ENCODE data around the gene FDX2.
A peak's percentile ranks its signal among the peaks of the same experiment; 100 is the strongest.

The FDX2 gene

DNA sequence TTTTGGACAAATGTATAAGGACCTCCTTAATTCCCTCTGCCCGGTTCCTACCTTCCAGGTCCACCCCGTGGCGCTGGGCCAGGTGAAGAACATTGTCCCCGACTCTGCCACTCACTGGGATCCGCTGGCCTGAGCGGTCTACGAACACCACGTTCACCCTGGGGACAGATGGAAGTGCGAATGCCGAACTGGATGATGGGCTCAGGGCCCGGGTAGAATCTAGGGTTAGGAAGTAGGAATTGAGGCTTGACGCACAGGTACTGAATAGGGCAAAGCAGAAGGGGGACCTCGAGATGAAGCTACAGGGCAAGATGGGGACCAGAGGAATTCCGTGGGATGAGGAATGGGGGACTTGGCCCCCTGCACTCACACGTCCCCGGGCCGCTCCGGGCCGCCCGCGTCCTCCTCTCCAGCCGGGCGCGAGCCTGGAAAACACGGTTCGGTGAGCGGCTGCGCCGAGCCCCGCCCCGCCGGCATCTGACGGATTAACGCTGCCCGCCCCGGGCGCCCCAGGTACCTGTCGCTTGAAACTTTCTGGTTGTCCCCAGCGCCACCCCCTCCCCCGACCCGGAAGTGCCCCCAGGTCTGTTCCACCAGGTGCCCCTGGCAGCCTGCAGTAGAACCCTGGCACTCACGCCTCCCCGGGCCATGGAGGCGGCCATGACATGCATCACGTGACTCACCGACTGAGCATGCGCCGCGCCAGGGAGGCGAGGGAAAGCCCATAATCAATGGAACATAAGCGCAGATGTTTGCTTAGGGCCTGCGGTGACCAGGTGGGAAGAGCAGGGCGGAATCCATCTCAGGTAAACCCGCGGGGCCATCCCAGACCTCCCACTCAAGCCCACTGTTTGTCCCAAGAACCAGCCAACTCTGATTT, at the start of gene FDX2:
TSS of gene FDX2 (minus strand) at position 681 of the 880 bp plus-strand sequence. CDS start at position 662, 19 bp downstream.
- DNase-seq (ENCODE audit: insufficient read length, low spot score) (peak; percentile 92), FAIRE-seq (no peak)
- TF ChIP-seq, protein P1, sequence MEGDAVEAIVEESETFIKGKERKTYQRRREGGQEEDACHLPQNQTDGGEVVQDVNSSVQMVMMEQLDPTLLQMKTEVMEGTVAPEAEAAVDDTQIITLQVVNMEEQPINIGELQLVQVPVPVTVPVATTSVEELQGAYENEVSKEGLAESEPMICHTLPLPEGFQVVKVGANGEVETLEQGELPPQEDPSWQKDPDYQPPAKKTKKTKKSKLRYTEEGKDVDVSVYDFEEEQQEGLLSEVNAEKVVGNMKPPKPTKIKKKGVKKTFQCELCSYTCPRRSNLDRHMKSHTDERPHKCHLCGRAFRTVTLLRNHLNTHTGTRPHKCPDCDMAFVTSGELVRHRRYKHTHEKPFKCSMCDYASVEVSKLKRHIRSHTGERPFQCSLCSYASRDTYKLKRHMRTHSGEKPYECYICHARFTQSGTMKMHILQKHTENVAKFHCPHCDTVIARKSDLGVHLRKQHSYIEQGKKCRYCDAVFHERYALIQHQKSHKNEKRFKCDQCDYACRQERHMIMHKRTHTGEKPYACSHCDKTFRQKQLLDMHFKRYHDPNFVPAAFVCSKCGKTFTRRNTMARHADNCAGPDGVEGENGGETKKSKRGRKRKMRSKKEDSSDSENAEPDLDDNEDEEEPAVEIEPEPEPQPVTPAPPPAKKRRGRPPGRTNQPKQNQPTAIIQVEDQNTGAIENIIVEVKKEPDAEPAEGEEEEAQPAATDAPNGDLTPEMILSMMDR (IDR thresholded peaks at IDR 0.05; ENCODE audit: insufficient read depth, missing control alignments), result no peak

DNA sequence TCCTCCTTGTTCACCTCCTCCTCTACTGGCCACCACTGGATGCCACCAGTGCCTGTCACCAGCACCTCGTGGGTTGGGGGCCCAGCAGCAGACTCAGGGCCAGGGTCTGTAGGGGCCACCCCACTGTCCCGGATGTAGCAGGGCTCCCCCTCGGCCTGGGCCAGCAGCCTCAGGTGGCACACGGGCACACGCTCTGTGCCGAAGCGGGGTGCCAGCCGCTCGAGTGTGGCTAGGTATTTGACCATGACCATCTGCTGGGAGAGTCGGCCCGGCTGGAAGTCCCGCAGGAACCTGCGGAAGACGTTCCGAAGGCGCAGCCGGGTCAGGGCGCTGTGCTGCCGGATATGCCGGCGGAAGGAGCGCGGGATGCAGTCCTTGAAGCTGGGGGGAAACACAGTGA, 49.7 kb upstream of the FDX2 start:
- DNase-seq (ENCODE audit: insufficient read length, low spot score), result no peak
- FAIRE-seq, result no peak

DNA sequence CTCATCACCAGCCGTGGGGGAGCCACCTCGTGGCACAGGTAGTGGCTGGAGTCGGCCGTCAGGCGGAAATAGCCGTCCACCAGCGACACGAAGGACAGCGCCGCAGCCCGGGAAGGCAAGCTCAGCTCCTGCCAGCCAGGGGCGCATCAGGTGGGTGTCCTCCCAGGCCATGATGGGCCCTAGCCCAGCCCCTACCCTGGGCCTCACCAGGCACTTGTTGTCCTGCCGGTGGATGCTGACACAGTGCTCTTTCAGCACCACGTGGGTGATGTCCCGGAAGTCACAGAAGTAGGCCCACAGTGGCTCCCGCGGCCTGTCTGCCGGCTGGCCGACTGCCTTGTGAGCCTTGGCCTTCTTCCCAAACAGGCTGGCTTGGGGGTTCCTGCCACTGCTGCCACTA, 48.8 kb upstream of the FDX2 start:
- TF ChIP-seq, protein P1 (IDR thresholded peaks at IDR 0.05; ENCODE audit: insufficient read depth, missing control alignments), result no peak
- FAIRE-seq, result no peak
- no peak for DNase-seq (ENCODE audit: insufficient read length, low spot score)

More for the DNA sequence above, 49.7 kb upstream of the FDX2 start:
- TF ChIP-seq, protein P1 (IDR thresholded peaks at IDR 0.05; ENCODE audit: insufficient read depth, missing control alignments), result no peak

- FAIRE-seq (no peak), DNase-seq (ENCODE audit: insufficient read length, low spot score) (no peak)
- TF ChIP-seq, protein P1 (IDR thresholded peaks at IDR 0.05; ENCODE audit: insufficient read depth, missing control alignments), result no peak
These were observed 48.0 kb upstream of the FDX2 start for GRCh38 chr19:10363789-10364281.

DNA sequence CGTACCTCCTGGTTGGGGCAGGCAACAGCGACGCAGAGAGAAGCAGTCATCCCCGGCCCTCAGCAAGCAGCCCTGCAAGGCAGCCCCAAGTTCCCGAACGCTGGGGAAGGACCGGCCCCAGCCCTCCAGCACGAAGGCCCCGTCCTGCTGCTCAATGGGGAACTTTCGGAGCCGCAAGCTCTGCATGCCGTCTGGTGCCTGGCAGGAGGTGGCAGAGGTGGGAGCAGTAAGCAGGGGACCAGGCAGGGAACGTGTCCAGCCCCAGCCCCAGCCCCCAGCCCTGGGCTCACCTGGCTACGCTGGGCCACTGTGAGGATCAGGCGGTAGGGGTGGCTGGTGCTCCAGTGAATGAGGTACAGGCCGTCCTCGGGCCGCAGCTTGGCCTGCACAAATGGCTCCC, 46.4 kb upstream of the FDX2 start:
- no peak for FAIRE-seq
- DNase-seq (ENCODE audit: insufficient read length, low spot score), result no peak
- TF ChIP-seq, protein P1 (IDR thresholded peaks at IDR 0.05; ENCODE audit: insufficient read depth, missing control alignments), result no peak

GRCh38 chr19:10361569-10362011, 45.8 kb upstream of the FDX2 start:
- FAIRE-seq (no peak), DNase-seq (ENCODE audit: insufficient read length, low spot score) (no peak)
- TF ChIP-seq, protein P1 (IDR thresholded peaks at IDR 0.05; ENCODE audit: insufficient read depth, missing control alignments), result no peak

DNA sequence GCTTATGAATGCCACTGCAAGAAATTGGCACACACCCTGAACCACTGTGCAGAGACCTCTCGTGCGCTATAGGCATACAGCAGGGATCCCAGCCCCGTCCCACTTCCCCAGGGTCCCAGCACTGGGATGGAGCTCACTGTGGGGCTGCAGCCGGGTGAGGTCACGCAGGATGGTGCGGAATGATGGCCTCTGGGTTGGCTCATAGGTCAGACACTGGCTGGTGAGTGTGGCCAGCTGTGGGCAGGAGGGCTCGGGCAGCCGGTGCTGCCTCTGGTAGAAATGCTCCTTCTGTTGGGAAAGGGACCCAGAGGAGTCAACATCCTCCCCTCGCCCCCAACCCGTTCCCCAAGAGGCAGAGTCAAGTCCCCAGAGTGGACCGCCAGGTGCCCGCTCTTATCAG, 40.6 kb upstream of the FDX2 start:
- DNase-seq (ENCODE audit: insufficient read length, low spot score) (no peak), FAIRE-seq (no peak)
- TF ChIP-seq, protein P1 (IDR thresholded peaks at IDR 0.05; ENCODE audit: insufficient read depth, missing control alignments), result no peak

Data from D721Med (cell line).